Erythroblast (primary cell): ENCODE data around the gene IVD.
A peak's percentile ranks its signal among the peaks of the same experiment; 100 is the strongest.

Experiments
- DNase-seq, 2 experiments: peaks; one replicate each; lab custom pipeline; 2025; lab: John Stamatoyannopoulos, UW
- GATA1 ChIP-seq: IDR thresholded peaks from 2 replicates; pipeline ENCODE4 v1.6.1; 2011; ENCODE audit warnings: low read depth, mild to moderate bottlenecking, control low read depth, low read length, moderate library complexity
- POLR2A ChIP-seq: IDR thresholded peaks from 2 replicates; pipeline ENCODE4 v1.6.1; 2011; ENCODE audit warnings: mild to moderate bottlenecking, low read length

Gene IVD

GRCh38 chr15:40366457-40367370 is 38.9 kb upstream of the IVD start:
- no peak for TF ChIP-seq GATA1
- TF ChIP-seq POLR2A = no peak
- no peak for DNase-seq

DNA sequence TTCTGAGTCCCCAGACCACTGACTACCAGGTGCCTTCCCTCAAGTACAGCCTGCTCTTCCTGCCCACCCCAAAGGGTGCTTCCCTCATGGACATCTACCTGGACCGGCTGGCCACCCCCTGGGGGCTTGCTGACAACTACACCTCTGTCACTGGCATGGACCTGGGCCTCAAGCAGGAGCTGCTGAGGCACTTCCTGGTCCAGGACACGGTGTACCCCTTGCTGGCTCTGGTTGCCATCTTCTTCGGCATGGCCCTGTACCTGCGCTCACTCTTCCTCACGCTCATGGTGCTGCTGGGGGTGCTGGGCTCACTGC is 38.3 kb upstream of the IVD start:
- TF ChIP-seq POLR2A (no peak), GATA1 (no peak)
- DNase-seq = no peak

DNA sequence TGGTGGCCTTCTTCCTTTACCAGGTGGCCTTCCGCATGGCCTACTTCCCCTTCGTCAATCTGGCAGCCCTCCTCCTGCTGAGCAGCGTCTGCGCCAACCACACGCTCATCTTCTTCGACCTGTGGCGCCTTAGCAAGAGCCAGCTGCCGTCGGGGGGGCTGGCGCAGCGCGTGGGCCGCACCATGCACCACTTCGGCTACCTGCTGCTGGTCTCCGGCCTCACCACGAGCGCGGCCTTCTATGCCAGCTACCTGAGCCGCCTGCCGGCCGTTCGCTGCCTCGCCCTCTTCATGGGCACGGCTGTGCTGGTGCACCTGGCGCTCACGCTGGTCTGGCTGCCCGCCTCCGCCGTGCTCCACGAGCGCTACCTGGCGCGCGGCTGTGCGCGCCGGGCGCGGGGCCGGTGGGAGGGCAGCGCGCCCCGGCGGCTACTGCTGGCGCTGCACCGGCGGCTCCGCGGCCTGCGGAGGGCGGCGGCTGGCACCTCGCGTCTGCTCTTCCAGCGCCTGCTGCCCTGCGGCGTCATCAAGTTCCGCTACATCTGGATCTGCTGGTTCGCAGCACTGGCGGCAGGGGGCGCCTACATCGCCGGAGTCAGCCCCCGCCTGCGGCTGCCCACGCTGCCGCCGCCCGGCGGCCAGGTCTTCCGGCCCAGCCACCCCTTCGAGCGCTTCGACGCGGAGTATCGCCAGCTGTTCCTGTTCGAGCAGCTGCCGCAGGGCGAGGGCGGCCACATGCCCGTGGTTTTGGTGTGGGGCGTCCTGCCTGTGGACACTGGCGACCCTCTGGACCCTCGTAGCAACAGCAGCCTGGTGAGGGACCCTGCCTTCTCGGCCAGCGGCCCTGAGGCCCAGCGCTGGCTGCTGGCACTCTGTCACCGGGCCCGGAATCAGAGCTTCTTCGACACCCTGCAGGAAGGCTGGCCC is 37.6 kb upstream of the IVD start:
- TF ChIP-seq GATA1 (no peak), POLR2A (no peak)
- peak; percentile 93 to 94 for DNase-seq

GRCh38 chr15:40368719-40369473 is 36.7 kb upstream of the IVD start:
- TF ChIP-seq GATA1 (no peak), POLR2A (no peak)
- DNase-seq = no peak

DNA sequence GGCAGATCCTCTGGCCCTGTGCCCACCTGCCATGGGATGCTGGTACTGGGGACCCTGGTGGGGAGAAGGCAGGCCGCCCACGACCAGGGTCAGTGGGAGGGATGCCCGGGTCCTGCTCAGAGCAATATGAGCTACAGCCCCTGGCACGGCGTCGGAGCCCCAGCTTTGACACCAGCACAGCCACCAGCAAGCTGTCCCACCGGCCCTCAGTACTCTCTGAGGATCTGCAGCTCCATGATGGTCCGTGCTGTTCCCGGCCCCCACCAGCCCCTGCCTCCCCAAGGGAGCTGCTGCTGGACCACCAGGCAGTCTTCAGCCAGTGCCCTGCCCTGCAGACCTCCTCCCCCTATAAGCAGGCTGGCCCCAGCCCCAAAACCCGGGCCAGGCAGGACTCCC is 36.1 kb upstream of the IVD start:
- TF ChIP-seq GATA1 (no peak), POLR2A (no peak)
- no peak for DNase-seq

DNA sequence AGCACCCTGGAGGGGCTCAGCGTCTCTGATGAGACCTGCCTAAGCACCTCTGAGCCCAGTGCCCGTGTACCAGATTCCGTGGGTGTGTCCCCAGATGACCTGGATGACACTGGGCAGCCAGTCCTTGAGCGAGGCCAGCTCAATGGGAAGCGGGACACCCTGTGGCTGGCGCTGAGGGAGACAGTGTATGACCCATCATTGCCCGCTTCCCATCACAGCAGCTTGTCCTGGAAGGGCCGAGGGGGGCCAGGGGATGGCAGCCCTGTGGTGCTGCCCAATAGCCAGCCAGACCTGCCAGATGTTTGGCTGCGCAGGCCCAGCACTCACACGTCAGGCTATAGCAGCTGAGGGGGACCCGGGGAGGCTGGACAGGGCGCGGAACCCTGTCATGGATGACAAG is 35.6 kb upstream of the IVD start:
- TF ChIP-seq POLR2A (no peak), GATA1 (no peak)
- no peak for DNase-seq

- DNase-seq = no peak
Measured at GRCh38 chr15:40372981-40373380, 32.6 kb upstream of the IVD start.

DNA sequence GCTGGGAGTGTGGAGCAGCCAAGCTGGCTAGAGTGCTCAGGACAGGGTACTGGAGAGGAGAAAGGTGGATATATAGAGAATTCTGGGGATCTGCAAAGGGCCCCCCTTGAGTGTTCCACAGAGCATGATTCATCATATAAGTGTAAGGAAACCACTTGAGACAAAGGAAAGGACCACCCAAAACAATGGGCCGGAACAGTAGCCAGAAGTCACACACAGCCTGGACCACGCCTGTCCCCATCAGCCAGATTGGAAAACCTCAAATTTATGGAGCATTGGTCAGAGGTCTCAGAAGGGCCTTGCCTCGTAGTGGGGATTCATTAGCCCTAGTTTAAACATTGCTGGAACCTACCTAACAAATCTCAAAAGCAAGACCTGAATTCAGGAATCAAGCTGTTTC is 28.0 kb upstream of the IVD start:
- TF ChIP-seq POLR2A (no peak), GATA1 (no peak)
- no peak for DNase-seq

More at GRCh38 chr15:40372981-40373380, 32.6 kb upstream of the IVD start:
- no peak for TF ChIP-seq GATA1
- TF ChIP-seq POLR2A = no peak

DNA sequence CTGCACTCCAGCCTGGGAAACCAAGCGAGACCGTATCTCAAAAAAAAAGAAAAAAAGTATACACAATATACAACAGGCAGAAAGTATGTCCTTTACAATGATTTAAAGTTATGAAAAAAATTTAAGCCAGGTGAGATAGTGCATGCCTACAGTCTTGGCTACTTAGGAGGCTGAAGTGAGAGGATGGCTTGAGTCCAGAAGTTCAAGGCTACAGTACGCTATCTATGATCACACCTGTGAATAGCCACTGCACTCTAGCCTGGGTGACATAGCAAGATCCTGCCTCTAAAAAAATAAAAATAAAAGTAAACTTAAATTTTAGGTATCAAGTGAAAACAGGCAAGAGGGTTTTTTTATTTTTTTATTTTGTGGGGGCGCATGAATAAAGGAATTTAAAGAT is 26.2 kb upstream of the IVD start:
- TF ChIP-seq GATA1 (no peak), POLR2A (no peak)
- peak; percentile 15 to 45 for DNase-seq

DNA sequence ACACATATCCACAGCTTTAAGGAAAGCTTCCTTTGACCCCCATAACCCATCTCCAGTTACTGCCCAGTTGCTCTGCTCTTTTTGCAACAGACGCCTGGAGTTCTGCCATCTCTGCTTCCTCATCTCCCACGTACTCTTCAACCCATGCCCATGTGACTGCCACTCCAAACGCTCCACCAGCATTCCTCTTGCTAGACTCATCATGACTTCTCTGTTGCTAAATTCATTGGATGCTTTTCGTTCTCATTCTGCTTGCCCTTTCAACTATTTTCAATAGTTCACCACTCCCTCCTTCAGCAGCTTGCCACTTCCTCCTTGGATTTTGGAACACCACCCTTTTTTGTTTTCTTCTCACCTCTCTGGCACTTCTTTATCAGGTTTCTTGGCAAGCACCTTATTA is 25.7 kb upstream of the IVD start:
- no peak for DNase-seq
- TF ChIP-seq POLR2A (no peak), GATA1 (no peak)

GRCh38 chr15:40380636-40381035 is 25.0 kb upstream of the IVD start:
- TF ChIP-seq GATA1 = no peak
- no peak for TF ChIP-seq POLR2A
- DNase-seq = no peak

DNA sequence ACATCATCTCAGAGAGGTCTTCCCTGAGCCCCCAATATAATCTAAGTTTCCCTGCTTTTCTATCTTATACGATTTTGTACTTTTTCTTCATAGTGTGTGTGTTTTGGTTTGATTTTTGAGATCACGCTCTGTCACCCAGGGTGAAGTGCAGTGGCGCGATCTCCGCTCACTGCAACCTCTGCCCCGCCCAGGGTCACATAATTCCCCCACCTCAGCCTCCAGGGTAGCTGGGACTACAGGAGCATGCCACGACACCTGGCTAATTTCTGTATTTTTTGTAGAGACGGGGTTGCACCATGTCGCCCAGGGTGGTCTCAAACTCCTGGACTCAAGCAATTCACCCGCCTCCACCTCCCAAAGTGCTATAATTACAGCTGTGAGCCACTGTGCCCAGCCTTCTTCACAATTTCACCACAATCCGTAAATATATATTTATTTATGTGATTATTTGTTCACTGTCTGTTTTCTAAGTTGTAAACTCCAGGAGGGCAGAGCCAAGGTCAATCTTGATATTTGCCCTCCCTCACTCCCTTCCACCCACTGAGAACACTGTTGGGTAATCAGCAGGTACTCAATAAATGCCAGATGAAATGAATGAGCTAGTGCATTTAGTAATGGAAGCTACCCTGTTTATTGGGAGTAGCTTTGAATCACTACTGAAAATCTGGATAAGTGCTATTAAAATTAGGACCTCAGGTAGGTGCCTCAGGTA is 23.6 kb upstream of the IVD start:
- TF ChIP-seq POLR2A (no peak), GATA1 (no peak)

DNA sequence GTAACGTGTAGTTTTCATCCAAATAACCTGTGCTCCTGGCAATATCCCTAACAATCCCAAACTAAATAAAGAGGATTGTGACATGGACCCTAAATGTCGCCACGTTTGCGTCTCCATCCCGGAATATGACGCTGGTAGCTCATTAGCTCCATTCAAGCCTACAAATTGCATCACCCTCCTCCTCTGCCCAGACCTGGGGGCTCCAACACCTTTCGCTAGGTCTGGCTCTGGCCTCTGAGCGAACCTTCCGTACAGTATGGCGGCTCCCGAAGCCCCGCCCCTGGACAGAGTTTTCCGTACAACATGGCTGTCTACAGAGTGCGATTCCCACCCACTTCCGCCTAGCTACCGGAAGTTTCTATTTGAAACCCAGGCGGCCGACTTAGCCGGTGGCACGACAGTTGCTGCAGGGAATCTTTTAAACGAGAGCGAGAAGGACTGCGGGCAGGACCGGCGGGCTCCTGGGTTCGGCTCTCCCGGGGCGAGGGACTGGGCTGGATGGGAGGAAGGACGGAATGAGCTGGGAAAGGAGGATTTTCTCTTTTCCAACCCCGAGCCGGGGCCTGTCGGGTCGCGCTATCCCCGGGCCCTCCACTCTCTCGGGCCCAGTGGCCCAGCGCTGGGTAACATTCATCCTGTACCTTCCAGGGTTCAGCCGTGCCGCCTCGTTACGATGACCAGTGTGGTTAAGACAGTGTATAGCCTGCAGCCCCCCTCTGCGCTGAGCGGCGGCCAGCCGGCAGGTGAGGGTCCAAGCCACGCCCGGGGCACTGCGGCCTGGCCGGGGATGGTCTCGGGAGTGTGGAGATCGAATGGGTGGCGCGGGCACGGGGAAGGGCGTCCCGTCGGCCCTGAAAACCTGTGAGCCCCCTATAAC is 22.8 kb upstream of the IVD start, which contains the start of gene KNSTRN:
TSS of gene KNSTRN (plus strand) at position 142 of the 877 bp plus-strand sequence. CDS start at position 257, 115 bp downstream.
- TF ChIP-seq GATA1 (no peak), POLR2A (peak; percentile 78)
- peak; percentile 95 to 96 for DNase-seq

More for the DNA sequence above, 23.6 kb upstream of the IVD start:
- no peak for DNase-seq
